ENCODE results near the gene KCNIP2. TPM values are rescaled to one million over a fixed set of nuclear protein-coding genes. Genes with fewer than 3 reads are reported as not detected.
A peak's percentile ranks its signal among the peaks of the same experiment; 100 is the strongest.

KCNIP2 gene
- total and polyA plus RNA-seq, 2 of the 4 experiments (the other 2 are of a cell fraction), result under 0.01 to 0.87 TPM

- no peak overlapping the region for H3K4ac ChIP-seq (ENCODE audit: low read depth, low read length)
- dilution Hi-C loops (cut with HindIII; ENCODE audit: low sequenced_read_pairs, unreplicated experiment) (no loop called here), intact Hi-C loops (cut with micrococcal nuclease) (no loop called here), in situ Hi-C loops (cut with MboI; ENCODE audit: low sequenced_read_pairs) (loop anchor here (25.0 kb wide), 1 partner anchor 870 kb away; no protein-coding TSS in a partner anchor)
- no peak overlapping the region for H3K27ac ChIP-seq (ENCODE audit: insufficient read depth, low read length)
- no peak overlapping the region for H4K91ac ChIP-seq (ENCODE audit: insufficient read depth, low read depth, low read length)
- ChIA-PET POLR2A (ENCODE audit: unreplicated experiment) (no interaction called here), CTCF (no interaction called here)
- DNase-seq (no peak), ATAC-seq (ENCODE audit: low read depth) (no peak)
- no CpG with 5 or more reads among the region's 1 CpG for WGBS, 2 experiments (ENCODE audit: extremely low coverage in 2 of 2, insufficient read length in 1 of 2)
- no peak overlapping the region for H2AFZ ChIP-seq (replicated peaks; ENCODE audit: low read length, poor library complexity)
- H3K4me2 ChIP-seq (ENCODE audit: low read depth, low read length), result no peak overlapping the region
- H4K5ac ChIP-seq (ENCODE audit: low read depth, low read length), result no peak overlapping the region
- no peak overlapping the region for H3K56ac ChIP-seq (ENCODE audit: extremely low read depth, insufficient read depth, low read length)
- H3K36me3 ChIP-seq (ENCODE audit: control insufficient read depth, insufficient read depth, low read length), result peaks cover 61% of the 10 kb centered on the region
- H3K4me3 ChIP-seq (ENCODE audit: insufficient read depth, low read depth, low read length), result no peak overlapping the region
- no peak overlapping the region for H3K18ac ChIP-seq (ENCODE audit: low read depth, low read length)
- no peak overlapping the region for H4K8ac ChIP-seq (ENCODE audit: low read depth in 2 of 2, low read length in 2 of 2)
- H3K23ac ChIP-seq (ENCODE audit: low read depth, low read length), result 0 out of 2 replicates have a peak overlapping the region, but pooled peaks have one; percentile 13
- H2AK5ac ChIP-seq (ENCODE audit: low read depth, low read length), result no peak overlapping the region
- peaks cover 5% of the 10 kb centered on the region for H3K4me1 ChIP-seq (ENCODE audit: control insufficient read depth, insufficient read depth, low read length)
- BruUV-seq (replicated peaks), result no TSS peak
- H2BK120ac ChIP-seq (ENCODE audit: low read depth, low read length), result no peak overlapping the region
- H3K9ac ChIP-seq (ENCODE audit: low read depth, low read length), result no peak overlapping the region
- peaks cover 2% of the 10 kb centered on the region; the same call in 1 of the 2 replicates for H3K9me1 ChIP-seq (ENCODE audit: insufficient read depth, low read length)
- H4K20me1 ChIP-seq (ENCODE audit: insufficient read depth, low read length), result peaks cover 56% of the 10 kb centered on the region
- no peak overlapping the region for H2BK20ac ChIP-seq (ENCODE audit: low read depth, low read length)
- H3K9me3 ChIP-seq (ENCODE audit: control insufficient read depth, insufficient read depth, low read length), result no peaks in the 10 kb centered on the region
- H3K27me3 ChIP-seq (ENCODE audit: control insufficient read depth, insufficient read depth, low read length), result no peaks in the 10 kb centered on the region
- TF ChIP-seq SMC3 (IDR thresholded peaks at IDR 0.05; ENCODE audit: low read depth, low read length) (no peak), CHD1 (IDR thresholded peaks at IDR 0.05; ENCODE audit: low read depth, low read length) (no peak), POLR2A (IDR thresholded peaks at IDR 0.05; ENCODE audit: low read depth, low read length) (no peak), FOS (IDR thresholded peaks at IDR 0.05; ENCODE audit: low read depth, low read length) (no peak), ELK1 (IDR thresholded peaks at IDR 0.05; ENCODE audit: borderline replicate concordance, low read depth, low read length) (no peak), MAFK (IDR thresholded peaks at IDR 0.05; ENCODE audit: low read depth, low read length) (no peak), RFX5 (IDR thresholded peaks at IDR 0.05; ENCODE audit: low read depth, low read length) (no peak), NFE2L2 (IDR thresholded peaks at IDR 0.05; ENCODE audit: low read depth, low read length) (no peak), CEBPB (IDR thresholded peaks at IDR 0.05; ENCODE audit: low read depth, low read length) (no peak), RAD21 (IDR thresholded peaks at IDR 0.05; ENCODE audit: low read length) (no peak), MAZ (IDR thresholded peaks at IDR 0.05; ENCODE audit: borderline replicate concordance, low read depth, low read length) (no peak), MXI1 (IDR thresholded peaks at IDR 0.05; ENCODE audit: borderline replicate concordance, low read depth, low read length) (no peak), USF2 (IDR thresholded peaks at IDR 0.05; ENCODE audit: low read depth, low read length) (no peak), BHLHE40 (IDR thresholded peaks at IDR 0.05; ENCODE audit: low read depth, low read length) (no peak), RCOR1 (IDR thresholded peaks at IDR 0.05; ENCODE audit: insufficient replicate concordance, low read length) (no peak), CTCF (conservative IDR thresholded peaks at IDR 0.05; ENCODE audit: low read depth, low read length) (no peak)
- H2BK5ac ChIP-seq (ENCODE audit: low read depth, low read length, poor library complexity, severe bottlenecking), result no peak overlapping the region
- peaks cover 13 to 38% of the 10 kb centered on the region in 2 experiments for H3K79me1 ChIP-seq (ENCODE audit: low read depth in 1 of 2, low read length in 2 of 2)
- no peak overlapping the region for H2AK9ac ChIP-seq (replicated peaks; ENCODE audit: low read depth, low read length, poor library complexity)
- no peak overlapping the region for H2BK15ac ChIP-seq (ENCODE audit: low read depth, low read length)
- no peak overlapping the region for H3K14ac ChIP-seq (replicated peaks; ENCODE audit: low read depth, low read length)
Measured at GRCh38 chr10:101807158-101807557, 36.4 kb downstream of the KCNIP2 start.

Measured in IMR-90 (cell line).